ENCODE measurements around the gene CNTNAP5.

Gene CNTNAP5

GRCh38 chr2:124092651-124093050, 67.6 kb downstream of the CNTNAP5 start:
- Histone ChIP-seq H3K9me3 (ENCODE audit: control insufficient read depth, insufficient read depth, low read length) (no peaks in the 10 kb centered on the region), H3K4me1 (ENCODE audit: control insufficient read depth, insufficient read depth, low read length) (no peaks in the 10 kb centered on the region), H3K36me3 (ENCODE audit: control insufficient read depth, insufficient read depth, low read length) (no peaks in the 10 kb centered on the region), H3K27ac (ENCODE audit: low read length) (no peak overlapping the region), H3K27me3 (ENCODE audit: control insufficient read depth, insufficient read depth, low read length) (no peaks in the 10 kb centered on the region), H3K4me3 (ENCODE audit: low read length) (no peak overlapping the region)
- no peak for DNase-seq (ENCODE audit: low read depth, low spot score)
- WGBS (ENCODE audit: insufficient coverage, insufficient read length) = no CpG with 5 or more reads among the region's 2 CpGs

DNA sequence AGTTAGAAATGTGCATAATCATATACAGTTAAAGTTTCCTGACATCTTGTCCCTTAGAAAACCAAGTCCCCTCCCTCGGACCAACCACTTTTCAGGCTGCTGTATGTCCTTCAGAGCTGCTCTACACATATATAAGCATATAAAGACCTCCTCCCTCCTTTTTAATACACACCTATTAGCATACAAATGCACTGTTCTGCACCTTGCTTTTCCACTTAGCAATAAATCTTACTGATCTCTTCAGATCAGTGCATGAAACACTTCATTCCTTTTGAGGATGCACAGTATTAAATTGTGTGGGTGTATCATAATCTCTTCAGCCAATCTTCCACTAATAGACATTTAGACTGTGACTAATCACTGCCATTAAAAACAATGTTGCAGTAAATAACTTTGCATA, 79.8 kb downstream of the CNTNAP5 start:
- Histone ChIP-seq H3K36me3 (ENCODE audit: control insufficient read depth, insufficient read depth, low read length) (no peaks in the 10 kb centered on the region), H3K27me3 (ENCODE audit: control insufficient read depth, insufficient read depth, low read length) (no peaks in the 10 kb centered on the region), H3K4me1 (ENCODE audit: control insufficient read depth, insufficient read depth, low read length) (no peaks in the 10 kb centered on the region; the same call in 1 of the 2 replicates), H3K9me3 (ENCODE audit: control insufficient read depth, insufficient read depth, low read length) (no peaks in the 10 kb centered on the region), H3K4me3 (ENCODE audit: low read length) (no peak overlapping the region), H3K27ac (ENCODE audit: low read length) (no peak overlapping the region)
- no CpG with 5 or more reads among the region's 1 CpG for WGBS (ENCODE audit: insufficient coverage, insufficient read length)
- DNase-seq (ENCODE audit: low read depth, low spot score) = no peak

DNA sequence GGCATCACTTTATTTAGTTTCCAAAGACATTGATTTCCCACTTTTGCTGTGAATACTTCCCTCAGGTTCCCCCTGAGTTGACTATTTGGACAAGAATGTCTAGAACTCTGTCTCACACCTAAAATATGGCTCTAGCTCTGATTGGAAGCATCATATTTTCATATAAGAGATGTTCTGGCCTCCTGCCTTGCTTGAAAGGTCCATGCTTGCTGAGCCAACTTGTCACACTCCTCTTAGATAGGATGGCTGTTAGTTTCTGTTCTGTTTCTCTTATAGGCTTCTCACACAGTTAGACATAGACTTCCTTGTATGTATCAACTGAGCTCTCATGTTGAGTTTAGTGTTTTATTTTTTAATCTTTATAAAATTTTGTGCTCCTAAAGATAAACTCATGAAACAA, 87.1 kb downstream of the CNTNAP5 start:
- Histone ChIP-seq H3K27ac (ENCODE audit: low read length) (no peak overlapping the region), H3K4me3 (ENCODE audit: low read length) (no peak overlapping the region), H3K27me3 (ENCODE audit: control insufficient read depth, insufficient read depth, low read length) (no peaks in the 10 kb centered on the region), H3K36me3 (ENCODE audit: control insufficient read depth, insufficient read depth, low read length) (no peaks in the 10 kb centered on the region), H3K4me1 (ENCODE audit: control insufficient read depth, insufficient read depth, low read length) (no peaks in the 10 kb centered on the region; the same call in 1 of the 2 replicates), H3K9me3 (ENCODE audit: control insufficient read depth, insufficient read depth, low read length) (no peaks in the 10 kb centered on the region)
- DNase-seq (ENCODE audit: low read depth, low spot score) = no peak

DNA sequence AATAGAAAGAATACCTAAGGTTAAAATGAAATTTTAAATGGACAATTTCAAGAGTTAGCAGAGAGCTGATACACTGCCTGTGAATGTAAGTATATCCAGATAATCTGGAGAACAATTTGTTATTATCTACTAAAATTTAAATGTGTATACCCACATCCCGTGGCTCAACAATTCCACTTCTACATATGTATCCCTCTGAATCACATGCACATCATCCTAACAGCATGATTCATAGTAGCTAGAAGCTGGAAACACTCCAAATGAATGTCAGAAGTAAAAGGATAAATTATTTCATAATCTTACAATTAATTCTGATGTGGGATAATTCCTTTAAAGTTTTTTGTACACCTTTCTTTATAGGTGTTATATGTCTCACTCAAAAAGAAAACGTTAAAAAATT, 87.9 kb downstream of the CNTNAP5 start:
- H3K27me3 ChIP-seq (ENCODE audit: control insufficient read depth, insufficient read depth, low read length) = no peaks in the 10 kb centered on the region
- H3K36me3 ChIP-seq (ENCODE audit: control insufficient read depth, insufficient read depth, low read length) = no peaks in the 10 kb centered on the region
- DNase-seq (ENCODE audit: low read depth, low spot score) = no peak
- no CpG with 5 or more reads among the region's 2 CpGs for WGBS (ENCODE audit: insufficient coverage, insufficient read length)
- H3K4me1 ChIP-seq (ENCODE audit: control insufficient read depth, insufficient read depth, low read length) = no peaks in the 10 kb centered on the region; the same call in 1 of the 2 replicates
- H3K27ac ChIP-seq (ENCODE audit: low read length) = no peak overlapping the region
- H3K9me3 ChIP-seq (ENCODE audit: control insufficient read depth, insufficient read depth, low read length) = no peaks in the 10 kb centered on the region
- H3K4me3 ChIP-seq (ENCODE audit: low read length) = no peak overlapping the region

DNA sequence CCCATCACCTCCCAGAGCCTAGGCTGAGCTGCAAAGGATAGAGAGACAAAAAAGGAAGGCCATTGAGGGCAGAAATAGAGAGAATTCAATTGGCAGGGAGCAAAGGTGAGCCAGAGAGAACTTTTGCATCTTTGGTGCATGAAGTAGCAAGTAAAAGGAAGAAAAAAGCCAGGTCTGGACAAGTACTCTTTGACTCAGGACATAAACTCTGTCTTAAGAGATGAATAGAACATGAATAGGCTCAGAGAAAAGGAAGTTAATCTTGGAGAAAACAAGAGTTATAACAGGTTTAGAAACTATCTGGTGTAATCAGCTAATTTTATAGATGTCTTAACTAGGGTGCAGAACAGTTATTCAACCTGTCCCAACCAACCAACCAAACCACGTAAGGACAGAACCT, 95.2 kb downstream of the CNTNAP5 start:
- no CpG with 5 or more reads among the region's 1 CpG for WGBS (ENCODE audit: insufficient coverage, insufficient read length)
- Histone ChIP-seq H3K4me3 (ENCODE audit: low read length) (no peak overlapping the region), H3K27ac (ENCODE audit: low read length) (no peak overlapping the region), H3K27me3 (ENCODE audit: control insufficient read depth, insufficient read depth, low read length) (no peaks in the 10 kb centered on the region), H3K4me1 (ENCODE audit: control insufficient read depth, insufficient read depth, low read length) (no peaks in the 10 kb centered on the region), H3K9me3 (ENCODE audit: control insufficient read depth, insufficient read depth, low read length) (no peaks in the 10 kb centered on the region; the same call in 1 of the 2 replicates), H3K36me3 (ENCODE audit: control insufficient read depth, insufficient read depth, low read length) (no peaks in the 10 kb centered on the region)
- DNase-seq (ENCODE audit: low read depth, low spot score) = no peak

DNA sequence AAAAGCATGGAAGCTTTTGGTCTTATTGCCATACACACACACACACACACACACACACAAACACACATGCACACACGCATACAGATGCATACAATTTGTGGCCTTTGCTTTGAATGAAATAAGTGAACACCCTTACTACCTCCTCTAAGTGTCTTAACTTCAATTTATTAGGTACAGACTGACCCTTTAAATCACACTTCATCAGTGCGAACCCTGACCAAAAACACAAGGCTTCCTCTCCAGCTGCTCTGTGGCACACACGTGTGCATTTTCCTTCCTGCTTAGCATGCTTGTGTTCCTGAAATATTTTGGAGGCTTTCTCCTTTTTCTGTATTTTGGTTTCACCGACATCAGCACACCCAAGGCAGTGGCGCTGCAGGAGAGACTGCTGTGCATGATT, 96.0 kb downstream of the CNTNAP5 start:
- DNase-seq (ENCODE audit: low read depth, low spot score) = no peak
- Histone ChIP-seq H3K27me3 (ENCODE audit: control insufficient read depth, insufficient read depth, low read length) (no peaks in the 10 kb centered on the region), H3K4me1 (ENCODE audit: control insufficient read depth, insufficient read depth, low read length) (no peaks in the 10 kb centered on the region), H3K9me3 (ENCODE audit: control insufficient read depth, insufficient read depth, low read length) (no peaks in the 10 kb centered on the region; the same call in 1 of the 2 replicates), H3K36me3 (ENCODE audit: control insufficient read depth, insufficient read depth, low read length) (no peaks in the 10 kb centered on the region), H3K4me3 (ENCODE audit: low read length) (no peak overlapping the region), H3K27ac (ENCODE audit: low read length) (no peak overlapping the region)
- WGBS (ENCODE audit: insufficient coverage, insufficient read length) = no CpG with 5 or more reads among the region's 5 CpGs

DNA sequence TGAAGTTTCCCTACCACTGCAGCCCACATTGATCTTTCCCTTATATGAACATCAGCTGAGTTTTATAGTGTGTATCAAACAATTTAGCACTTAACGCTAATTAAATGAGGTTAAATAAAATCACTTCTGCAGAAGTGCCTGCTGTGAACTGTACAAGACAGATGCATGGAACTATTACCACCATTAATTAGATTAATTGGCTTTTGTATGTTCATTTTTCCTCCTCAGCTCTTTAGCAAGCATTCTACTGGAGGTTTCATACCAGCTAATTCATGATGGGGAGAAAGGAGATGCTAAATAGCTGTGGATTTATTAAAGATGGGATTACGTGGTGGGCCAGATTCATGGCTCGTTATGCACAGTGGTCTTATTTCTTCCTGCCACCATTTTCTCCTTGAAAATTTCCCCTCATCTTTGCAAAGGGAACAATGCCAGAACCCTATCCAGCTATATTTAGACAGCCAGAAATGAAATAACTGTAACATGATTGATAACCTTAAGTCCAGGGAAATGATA, 96.7 kb downstream of the CNTNAP5 start:
- Histone ChIP-seq H3K4me3 (ENCODE audit: low read length) (no peak overlapping the region), H3K4me1 (ENCODE audit: control insufficient read depth, insufficient read depth, low read length) (no peaks in the 10 kb centered on the region), H3K27ac (ENCODE audit: low read length) (no peak overlapping the region), H3K9me3 (ENCODE audit: control insufficient read depth, insufficient read depth, low read length) (no peaks in the 10 kb centered on the region; the same call in 1 of the 2 replicates), H3K36me3 (ENCODE audit: control insufficient read depth, insufficient read depth, low read length) (no peaks in the 10 kb centered on the region), H3K27me3 (ENCODE audit: control insufficient read depth, insufficient read depth, low read length) (no peaks in the 10 kb centered on the region)
- no peak for DNase-seq (ENCODE audit: low read depth, low spot score)
- no CpG with 5 or more reads among the region's 3 CpGs for WGBS (ENCODE audit: insufficient coverage, insufficient read length)

DNA sequence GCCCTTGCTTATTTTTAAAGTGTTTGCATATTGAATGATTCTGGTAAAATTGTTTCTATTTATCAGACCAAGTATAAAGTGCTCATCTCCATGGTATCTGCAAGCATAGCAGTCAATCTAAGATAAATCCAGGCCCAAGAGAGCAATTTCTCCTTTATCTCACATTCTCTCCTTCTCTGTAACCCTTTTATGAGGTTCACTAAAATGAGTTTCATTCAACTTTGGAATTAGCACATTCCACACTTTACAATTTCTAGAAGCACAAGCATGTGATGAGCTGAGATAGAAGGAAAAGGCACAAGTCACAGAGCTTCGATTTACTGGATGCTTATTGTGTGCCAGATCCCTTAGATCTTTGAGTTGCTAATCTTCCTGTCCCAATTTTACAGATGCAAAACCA, 97.3 kb downstream of the CNTNAP5 start:
- H3K27me3 ChIP-seq (ENCODE audit: control insufficient read depth, insufficient read depth, low read length) = no peaks in the 10 kb centered on the region
- H3K4me3 ChIP-seq (ENCODE audit: low read length) = no peak overlapping the region
- no peak overlapping the region for H3K27ac ChIP-seq (ENCODE audit: low read length)
- no peak for DNase-seq (ENCODE audit: low read depth, low spot score)
- H3K36me3 ChIP-seq (ENCODE audit: control insufficient read depth, insufficient read depth, low read length) = no peaks in the 10 kb centered on the region
- no CpG with 5 or more reads among the region's 1 CpG for WGBS (ENCODE audit: insufficient coverage, insufficient read length)
- no peaks in the 10 kb centered on the region for H3K4me1 ChIP-seq (ENCODE audit: control insufficient read depth, insufficient read depth, low read length)
- no peaks in the 10 kb centered on the region; the same call in 1 of the 2 replicates for H3K9me3 ChIP-seq (ENCODE audit: control insufficient read depth, insufficient read depth, low read length)

GRCh38 chr2:124131276-124131675, 106.2 kb downstream of the CNTNAP5 start:
- H3K27me3 ChIP-seq (ENCODE audit: control insufficient read depth, insufficient read depth, low read length) = no peaks in the 10 kb centered on the region
- no peak for DNase-seq (ENCODE audit: low read depth, low spot score)
- no peak overlapping the region for H3K4me3 ChIP-seq (ENCODE audit: low read length)
- no peak overlapping the region for H3K27ac ChIP-seq (ENCODE audit: low read length)
- no CpG with 5 or more reads among the region's 5 CpGs for WGBS (ENCODE audit: insufficient coverage, insufficient read length)
- no peaks in the 10 kb centered on the region for H3K36me3 ChIP-seq (ENCODE audit: control insufficient read depth, insufficient read depth, low read length)
- H3K4me1 ChIP-seq (ENCODE audit: control insufficient read depth, insufficient read depth, low read length) = no peaks in the 10 kb centered on the region
- no peaks in the 10 kb centered on the region for H3K9me3 ChIP-seq (ENCODE audit: control insufficient read depth, insufficient read depth, low read length)

DNA sequence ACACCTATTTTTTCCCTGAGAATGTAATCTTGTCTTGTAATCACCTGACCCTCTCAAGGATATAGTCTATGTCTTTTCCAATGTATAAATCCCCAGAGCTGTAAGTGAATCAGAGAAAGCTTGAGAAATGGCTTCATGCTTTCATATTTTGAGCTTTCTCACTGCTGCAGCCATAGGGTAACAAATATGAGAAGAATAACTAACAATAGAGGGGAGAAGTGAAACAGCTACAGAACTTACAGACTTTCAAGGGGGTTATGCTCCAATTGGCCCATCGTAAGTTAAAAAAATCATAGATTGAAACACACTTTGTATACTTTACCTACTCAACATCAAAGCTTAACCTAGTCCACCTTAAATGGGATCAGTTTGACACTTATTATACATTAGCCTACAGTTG, 111.0 kb downstream of the CNTNAP5 start:
- no peaks in the 10 kb centered on the region for H3K9me3 ChIP-seq (ENCODE audit: control insufficient read depth, insufficient read depth, low read length)
- H3K36me3 ChIP-seq (ENCODE audit: control insufficient read depth, insufficient read depth, low read length) = no peaks in the 10 kb centered on the region
- DNase-seq (ENCODE audit: low read depth, low spot score) = no peak
- WGBS (ENCODE audit: insufficient coverage, insufficient read length) = no CpG with 5 or more reads among the region's 1 CpG
- H3K4me1 ChIP-seq (ENCODE audit: control insufficient read depth, insufficient read depth, low read length) = no peaks in the 10 kb centered on the region
- H3K27ac ChIP-seq (ENCODE audit: low read length) = no peak overlapping the region
- no peak overlapping the region for H3K4me3 ChIP-seq (ENCODE audit: low read length)
- no peaks in the 10 kb centered on the region for H3K27me3 ChIP-seq (ENCODE audit: control insufficient read depth, insufficient read depth, low read length)

- Histone ChIP-seq H3K9me3 (ENCODE audit: control insufficient read depth, insufficient read depth, low read length) (no peaks in the 10 kb centered on the region), H3K36me3 (ENCODE audit: control insufficient read depth, insufficient read depth, low read length) (no peaks in the 10 kb centered on the region), H3K4me3 (ENCODE audit: low read length) (no peak overlapping the region), H3K27me3 (ENCODE audit: control insufficient read depth, insufficient read depth, low read length) (no peaks in the 10 kb centered on the region), H3K27ac (ENCODE audit: low read length) (no peak overlapping the region), H3K4me1 (ENCODE audit: control insufficient read depth, insufficient read depth, low read length) (no peaks in the 10 kb centered on the region)
- WGBS (ENCODE audit: insufficient coverage, insufficient read length) = no CpG with 5 or more reads among the region's 3 CpGs
- DNase-seq (ENCODE audit: low read depth, low spot score) = no peak
Observed at GRCh38 chr2:124138076-124138475, 113.0 kb downstream of the CNTNAP5 start.
